Mammary microvascular endothelial cell (primary cell): Measurements from ENCODE around the gene ANO3. TPM values are rescaled to one million over a fixed set of nuclear protein-coding genes. Genes with fewer than 3 reads are reported as not detected.

Experiments
- total RNA-seq: library from RNA; depleted of rRNA; stranded (reverse); fragments of >200 nt; gene quantifications from 2 replicates; pipeline ENCODE4 v1.2.3, GENCODE V29; 2015

Gene ANO3
- not detected in 2 replicates for total RNA-seq

DNA sequence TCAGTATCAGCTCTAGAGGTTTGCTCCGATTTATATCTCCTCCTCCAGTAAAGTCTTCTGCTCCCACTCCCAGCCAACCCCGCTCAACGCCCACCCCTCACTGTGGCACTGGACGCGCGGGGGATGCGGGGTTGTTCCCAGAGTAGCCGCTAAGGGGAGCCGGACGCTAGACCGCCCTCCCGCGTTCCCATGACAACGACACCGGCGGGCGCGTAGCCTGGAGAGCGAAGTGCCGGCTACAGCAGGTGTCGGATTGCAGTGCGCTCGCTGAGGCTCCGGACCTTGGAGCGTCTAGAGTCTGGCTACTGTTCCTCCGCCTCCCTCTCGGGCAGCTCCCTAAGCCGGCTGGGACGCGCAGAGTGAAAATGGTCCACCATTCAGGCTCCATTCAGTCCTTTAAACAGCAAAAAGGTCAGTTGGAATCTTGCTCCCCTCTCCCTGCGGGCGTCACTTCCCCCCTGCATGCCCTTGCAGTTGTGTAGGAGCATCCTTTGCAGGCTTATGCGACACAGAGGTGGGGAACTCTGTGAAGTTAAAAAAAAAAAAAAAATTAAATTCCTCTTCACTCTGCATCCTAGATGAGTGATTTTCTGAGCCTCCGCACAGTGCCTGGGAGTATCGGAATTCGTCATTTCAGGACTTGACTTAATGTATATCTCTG is at the start of gene ANO3:
TSS of gene ANO3 (plus strand) at position 220 of the 661 bp plus-strand sequence. CDS start at position 366, 146 bp downstream.

DNA sequence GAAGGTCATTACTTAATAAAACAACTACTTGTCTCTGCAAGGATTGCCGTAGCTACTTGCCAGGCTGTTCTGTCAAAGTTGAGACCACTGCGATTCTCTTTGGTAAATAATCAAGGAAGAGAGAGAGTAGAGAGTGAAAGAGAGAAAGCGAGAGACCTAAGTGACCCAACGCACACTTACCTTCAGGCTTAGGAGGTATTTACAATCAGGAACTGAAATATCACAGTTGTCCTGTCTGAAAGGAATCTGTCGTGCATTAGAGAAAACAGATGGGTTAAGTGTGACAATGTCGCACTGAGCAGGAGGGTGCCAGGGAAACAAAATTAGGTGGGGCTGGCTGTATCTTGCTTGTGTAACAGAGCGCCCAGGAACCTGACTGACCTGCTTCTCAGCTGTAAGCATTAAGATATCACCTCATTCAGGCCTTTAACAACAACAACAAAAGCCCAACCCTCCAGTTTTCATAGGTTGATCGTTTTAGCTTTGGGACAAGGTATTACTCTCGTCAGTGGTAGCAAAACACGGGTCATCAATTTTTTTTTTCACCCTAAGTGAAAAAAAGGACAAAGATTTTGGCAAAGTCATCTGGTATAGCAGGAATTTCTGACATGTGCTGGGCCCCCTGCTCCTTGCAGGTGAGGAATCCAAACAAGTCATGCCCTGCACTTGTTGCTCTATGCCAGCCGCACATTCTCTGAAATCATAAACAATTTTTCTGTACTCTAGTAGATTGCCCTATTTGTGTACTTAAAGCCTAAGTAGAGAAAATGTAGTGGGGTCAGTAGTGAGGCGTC is 240.1 kb downstream of the ANO3 start, which contains the start of gene MUC15:
TSS of gene MUC15 (minus strand) at position 403 of the 794 bp plus-strand sequence. CDS start 5,169 bp downstream, outside the sequence.

Other genes with a start within 250 kb of the ANO3 start
- not detected in 2 replicates for gene MUC15, start 240.1 kb downstream of the ANO3 start, total RNA-seq